PC-9 (cell line): ENCODE data around the gene DERL3. TPM values are rescaled to one million over a fixed set of nuclear protein-coding genes. Genes with fewer than 3 reads are reported as not detected.

Experiments
- BruUV-seq: library from RNA; stranded (reverse); fragments of 400-500 nt; replicated peaks from 2 replicates; lab custom pipeline; 2021; lab: Mats Ljungman, UMichigan
- CTCF ChIA-PET: fragments of 300-600 bp; sonication (Branson Sonifier 250); formaldehyde crosslinking; loops from one replicate; lab custom pipeline; 2022; ENCODE audit warnings: antibody characterized with exemption; lab: Charles Lee
- POLR2A ChIA-PET: fragments of 300-600 bp; sonication (Branson Sonifier 250); formaldehyde crosslinking; loops from one replicate; lab custom pipeline; 2022; ENCODE audit warnings: antibody characterized with exemption; ENCODE audit not compliant: unreplicated experiment; lab: Charles Lee
- DNase-seq, 2 experiments: peaks; one replicate each; pipeline versions ENCODE4 v3.0.0 to v3.0.0-alpha.2; 2015 to 2022; ENCODE audit warnings: mixed read lengths in 1 of 2
- H2AFZ ChIP-seq: fragments of 200-600 bp; sonication (generic); 2 replicates; pipeline ENCODE4 v1.8.1; 2017; ENCODE audit warnings: antibody characterized with exemption
- H3F3A ChIP-seq: fragments of 200-600 bp; sonication (generic); 2 replicates; pipeline ENCODE4 v1.8.1; 2017; ENCODE audit warnings: antibody characterized with exemption, mild to moderate bottlenecking, low read depth; ENCODE audit not compliant: insufficient read depth
- H3K27ac ChIP-seq: fragments of 200-600 bp; sonication (generic); 2 replicates; pipeline ENCODE4 v1.6.1; 2016; ENCODE audit warnings: mixed run types
- H3K27me3 ChIP-seq: fragments of 200-600 bp; sonication (generic); 2 replicates; pipeline ENCODE4 v1.6.1; 2016; ENCODE audit warnings: low read depth, mixed run types; ENCODE audit not compliant: insufficient read depth
- H3K36me3 ChIP-seq: fragments of 200-600 bp; sonication (generic); 2 replicates; pipeline ENCODE4 v1.6.1; 2016; ENCODE audit warnings: low read depth, mixed run types
- H3K4me1 ChIP-seq: fragments of 200-600 bp; sonication (generic); replicated peaks from 2 replicates; pipeline ENCODE4 v1.6.1; 2016; ENCODE audit warnings: mixed run types; ENCODE audit not compliant: insufficient read depth
- H3K4me2 ChIP-seq: fragments of 200-600 bp; sonication (generic); 2 replicates; pipeline ENCODE4 v1.6.1; 2017; ENCODE audit warnings: mixed run types
- H3K4me3 ChIP-seq: fragments of 200-600 bp; sonication (generic); 2 replicates; pipeline ENCODE4 v1.6.1; 2016; ENCODE audit warnings: mixed run types
- H3K79me2 ChIP-seq: fragments of 200-600 bp; sonication (generic); 2 replicates; pipeline ENCODE4 v1.6.1; 2017; ENCODE audit warnings: low read depth, mixed run types
- H3K9me2 ChIP-seq: fragments of 200-600 bp; sonication (generic); 2 replicates; pipeline ENCODE4 v1.8.1; 2017; ENCODE audit warnings: mild to moderate bottlenecking; ENCODE audit not compliant: insufficient read depth
- H3K9me3 ChIP-seq: fragments of 200-600 bp; sonication (generic); 2 replicates; pipeline ENCODE4 v1.8.1; 2016; ENCODE audit warnings: low read depth; ENCODE audit not compliant: insufficient read depth
- H4K20me1 ChIP-seq: fragments of 200-600 bp; sonication (generic); 2 replicates; pipeline ENCODE4 v1.8.1; 2017; ENCODE audit not compliant: insufficient read depth
- EZH2 ChIP-seq: fragments of 200-600 bp; sonication (generic); IDR thresholded peaks from 2 replicates; pipeline ENCODE4 v1.8.0; 2017; ENCODE audit warnings: antibody characterized with exemption, low read depth
- intact Hi-C: fragments of 100-400 bp; cut with micrococcal nuclease; formaldehyde crosslinking; loops from one replicate; pipeline ENCODE4 v1.10.0; 2022; ENCODE audit not compliant: unreplicated experiment
- total RNA-seq: library from RNA; stranded (reverse); gene quantifications from 2 replicates; pipeline ENCODE4 v1.2.3, GENCODE V29; 2021
- TF ChIP-seq, protein P1 (sequence below): fragments of 200-600 bp; sonication (generic); conservative IDR thresholded peaks from 2 replicates; pipeline ENCODE4 v1.6.1; 2017; ENCODE audit warnings: mixed run types, antibody characterized with exemption, mild to moderate bottlenecking, moderate library complexity

Gene DERL3
- total RNA-seq, 1 experiment from 2014 or later = 0.41 TPM

- no peaks in the 10 kb centered on the region for H4K20me1 ChIP-seq
- H3F3A ChIP-seq = peaks cover 4% of the 10 kb centered on the region; the same call in 1 of the 2 replicates
- no peak for DNase-seq
- no peaks in the 10 kb centered on the region for H3K79me2 ChIP-seq
- ChIA-PET CTCF (no interaction called here), POLR2A (no interaction called here)
- H3K4me1 ChIP-seq = peaks cover 10% of the 10 kb centered on the region; the same call in 1 of the 2 replicates
- TF ChIP-seq EZH2 = no peak
- TF ChIP-seq, protein P1, sequence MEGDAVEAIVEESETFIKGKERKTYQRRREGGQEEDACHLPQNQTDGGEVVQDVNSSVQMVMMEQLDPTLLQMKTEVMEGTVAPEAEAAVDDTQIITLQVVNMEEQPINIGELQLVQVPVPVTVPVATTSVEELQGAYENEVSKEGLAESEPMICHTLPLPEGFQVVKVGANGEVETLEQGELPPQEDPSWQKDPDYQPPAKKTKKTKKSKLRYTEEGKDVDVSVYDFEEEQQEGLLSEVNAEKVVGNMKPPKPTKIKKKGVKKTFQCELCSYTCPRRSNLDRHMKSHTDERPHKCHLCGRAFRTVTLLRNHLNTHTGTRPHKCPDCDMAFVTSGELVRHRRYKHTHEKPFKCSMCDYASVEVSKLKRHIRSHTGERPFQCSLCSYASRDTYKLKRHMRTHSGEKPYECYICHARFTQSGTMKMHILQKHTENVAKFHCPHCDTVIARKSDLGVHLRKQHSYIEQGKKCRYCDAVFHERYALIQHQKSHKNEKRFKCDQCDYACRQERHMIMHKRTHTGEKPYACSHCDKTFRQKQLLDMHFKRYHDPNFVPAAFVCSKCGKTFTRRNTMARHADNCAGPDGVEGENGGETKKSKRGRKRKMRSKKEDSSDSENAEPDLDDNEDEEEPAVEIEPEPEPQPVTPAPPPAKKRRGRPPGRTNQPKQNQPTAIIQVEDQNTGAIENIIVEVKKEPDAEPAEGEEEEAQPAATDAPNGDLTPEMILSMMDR = no peak
- H3K9me2 ChIP-seq = no peaks in the 10 kb centered on the region
- intact Hi-C loops = loop anchor here (5.0 kb wide), 1 partner anchor 306 kb away; no protein-coding TSS in a partner anchor
- no TSS peak for BruUV-seq
- H3K4me3 ChIP-seq = no peak overlapping the region
- H3K36me3 ChIP-seq = no peaks in the 10 kb centered on the region
- no peaks in the 10 kb centered on the region for H3K27me3 ChIP-seq
- H3K27ac ChIP-seq = no peak overlapping the region
- no peaks in the 10 kb centered on the region for H3K9me3 ChIP-seq
- H2AFZ ChIP-seq = no peak overlapping the region
- H3K4me2 ChIP-seq = no peak overlapping the region
Measured at GRCh38 chr22:23847991-23848864, 9.4 kb upstream of the DERL3 start.

DNA sequence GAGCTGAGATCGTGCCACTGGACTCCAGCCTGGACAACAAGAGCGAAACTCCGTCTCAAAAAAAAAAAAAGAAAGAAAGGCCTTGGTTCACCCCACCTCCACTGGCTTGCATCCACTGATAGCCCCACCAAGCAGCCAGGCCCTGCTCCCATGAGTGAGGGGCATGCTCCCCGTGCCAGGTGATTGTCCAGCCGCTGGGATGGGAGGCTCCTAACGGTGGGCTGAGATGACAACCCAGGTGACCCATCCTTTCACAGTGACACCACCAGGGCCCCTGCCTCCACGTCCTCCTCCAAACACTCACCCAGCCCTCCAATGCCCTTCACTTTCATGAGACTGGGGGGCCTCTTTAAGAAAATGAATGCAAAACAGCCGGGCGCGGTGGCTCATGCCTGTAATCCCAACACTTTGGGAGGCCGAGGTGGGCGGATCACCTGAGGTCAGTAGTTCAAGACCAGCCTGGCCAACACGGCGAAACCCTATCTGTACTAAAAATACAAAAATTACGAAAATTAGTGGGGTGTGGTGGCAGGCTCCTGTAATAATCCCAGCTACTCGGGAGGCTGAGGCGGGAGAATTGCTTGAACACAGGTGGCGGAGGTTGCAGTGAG, 8.6 kb upstream of the DERL3 start:
- ChIA-PET POLR2A (no interaction called here), CTCF (no interaction called here)
- H3K79me2 ChIP-seq = no peaks in the 10 kb centered on the region
- no peak overlapping the region for H3K4me2 ChIP-seq
- 0 out of 2 replicates have a peak, but pooled peaks cover 7% of the 10 kb centered on the region for H3K4me1 ChIP-seq
- no peaks in the 10 kb centered on the region for H3K9me2 ChIP-seq
- H3K27me3 ChIP-seq = no peaks in the 10 kb centered on the region
- intact Hi-C loops = loop anchor here (5.0 kb wide), 1 partner anchor 305 kb away; no protein-coding TSS in a partner anchor
- H3F3A ChIP-seq = no peaks in the 10 kb centered on the region; the same call in 1 of the 2 replicates
- no peak overlapping the region for H3K4me3 ChIP-seq
- TF ChIP-seq, protein P1 = no peak
- no peak for TF ChIP-seq EZH2
- no peak for DNase-seq
- no peaks in the 10 kb centered on the region for H4K20me1 ChIP-seq
- no peaks in the 10 kb centered on the region for H3K9me3 ChIP-seq
- no peak overlapping the region for H2AFZ ChIP-seq
- no peak overlapping the region for H3K27ac ChIP-seq
- no peaks in the 10 kb centered on the region for H3K36me3 ChIP-seq
- BruUV-seq = no TSS peak

GRCh38 chr22:23846081-23846469, 7.3 kb upstream of the DERL3 start:
- Histone ChIP-seq H3K36me3 (no peaks in the 10 kb centered on the region), H4K20me1 (no peaks in the 10 kb centered on the region), H3K27ac (no peak overlapping the region), H3K9me3 (no peaks in the 10 kb centered on the region), H3K4me3 (no peak overlapping the region), H3K4me2 (no peak overlapping the region), H3K9me2 (no peaks in the 10 kb centered on the region), H2AFZ (no peak overlapping the region), H3K79me2 (no peaks in the 10 kb centered on the region), H3F3A (no peaks in the 10 kb centered on the region; the same call in 1 of the 2 replicates), H3K4me1 (0 out of 2 replicates have a peak, but pooled peaks cover 7% of the 10 kb centered on the region), H3K27me3 (no peaks in the 10 kb centered on the region)
- CTCF ChIA-PET = no interaction called here
- no TSS peak for BruUV-seq
- POLR2A ChIA-PET = interaction anchor here (0.6 kb wide), 1 partner anchor 104 kb away, joined by 3 read pairs; no protein-coding TSS in a partner anchor
- intact Hi-C loops = loop anchor here (5.0 kb wide), 1 partner anchor 304 kb away; no protein-coding TSS in a partner anchor
- TF ChIP-seq, protein P1 = no peak
- no peak for TF ChIP-seq EZH2
- DNase-seq = no peak
